Stomach (tissue), 9 donors: ENCODE data around the gene GNPNAT1. TPM values are rescaled to one million over a fixed set of nuclear protein-coding genes. Genes with fewer than 3 reads are reported as not detected.

ENCODE experiments used
- DNase-seq, 2 donors: peaks; one replicate each; pipeline versions ENCODE4 v3.0.0 to v3.0.0-alpha.2; 2013 to 2019
- H3K27ac ChIP-seq, 5 donors: fragments of 200-600 bp in 4 of 5; sonication (generic) in 4 of 5; one replicate each; pipeline ENCODE4 v1.5.1; 2013 to 2019; ENCODE audit warnings: mild to moderate bottlenecking in 1 of 5, moderate library complexity in 1 of 5
- H3K27me3 ChIP-seq, 3 donors: fragments of 200-600 bp; sonication (generic); one replicate each; pipeline ENCODE4 v1.5.1; 2017 to 2019; ENCODE audit warnings: mixed run types in 1 of 3
- H3K36me3 ChIP-seq, 4 donors: fragments of 200-600 bp; sonication (generic); 1 replicate in 3 of 4; 2 replicates in 1 of 4; pipeline ENCODE4 v1.5.1; 2016 to 2019
- H3K4me1 ChIP-seq, 4 donors: fragments of 200-600 bp; sonication (generic); one replicate each; pipeline ENCODE4 v1.5.1; 2016 to 2019
- H3K4me3 ChIP-seq, 4 donors: fragments of 200-600 bp; sonication (generic) in 3 of 4; one replicate each; pipeline ENCODE4 v1.5.1; 2016 to 2019; ENCODE audit warnings: mild to moderate bottlenecking in 1 of 4
- H3K9me3 ChIP-seq, 4 donors: fragments of 200-600 bp; sonication (generic); one replicate each; pipeline ENCODE4 v1.5.1; 2016 to 2019
- EP300 ChIP-seq: sonication (generic); formaldehyde crosslinking; IDR thresholded peaks from one replicate; pipeline ENCODE4 v1.6.1; 2017; ENCODE audit warnings: antibody characterized with exemption
- POLR2A ChIP-seq, 4 donors: fragments of 450-650 bp; IDR thresholded peaks; one replicate each; pipeline ENCODE4 v1.6.1; 2016; ENCODE audit warnings: antibody characterized with exemption in 4 of 4, control low read depth in 2 of 4, mild to moderate bottlenecking in 1 of 4, moderate library complexity in 1 of 4
- POLR2AphosphoS5 ChIP-seq, 3 donors: sonication (generic); formaldehyde crosslinking; IDR thresholded peaks; one replicate each; pipeline ENCODE4 v1.6.1; 2016; ENCODE audit warnings: antibody characterized with exemption in 3 of 3
- WGBS, 5 donors: extraction: QIAGEN DNeasy Blood & Tissue Kit in 3 of 5; methylation state at CpG; one replicate each; pipeline versions ENCODE4 v1.1.5 to v1.1.7; 2013 to 2018; 5-methylcytosine and 5-hydroxymethylcytosine counted together
- intact Hi-C: fragments of 100-400 bp; cut with DNase I; formaldehyde crosslinking; loops from one replicate; pipeline ENCODE4 v1.15.1; 2023; ENCODE audit warnings: low total_unique reads
- polyA plus RNA-seq, 3 donors: library from polyadenylated mRNA; stranded (reverse); fragments of 200-250 nt; gene quantifications; one replicate each; pipeline ENCODE4 v1.2.3, GENCODE V29; 2013
- total RNA-seq, 5 donors: library from RNA; depleted of rRNA; stranded (reverse); fragments of >200 nt; gene quantifications; one replicate each; pipeline versions ENCODE4 v1.1.0 to v1.2.3, GENCODE V29; 2014 to 2016
- TF ChIP-seq, protein P1 (sequence below), 7 experiments: fragments of 450-650 bp in 4 of 7; fragments of 200-600 bp in 3 of 7; sonication (generic) in 3 of 7; IDR thresholded peaks; one replicate each; pipeline ENCODE4 v1.5.1; 2016 to 2019; ENCODE audit warnings: antibody characterized with exemption in 7 of 7, control low read depth in 2 of 7, mild to moderate bottlenecking in 1 of 7
- donor health status: healthy with polysubstance abuse.
- donor health status: Bipolar disorder and iron deficiency.
- donor health status: healthy.

Gene GNPNAT1
- total and polyA plus RNA-seq, 8 donors = 7.6 to 76.8 (median 25.0) TPM

GRCh38 chr14:52836063-52836462 is 44.7 kb upstream of the GNPNAT1 start:
- DNase-seq = no peak
- no peak overlapping the region for H3K27ac ChIP-seq
- intact Hi-C loops = no loop called here
- no peaks in the 10 kb centered on the region for H3K36me3 ChIP-seq
- H3K4me1 ChIP-seq = peaks cover 0 to 5% (median 2%) of the 10 kb centered on the region in 4 donors
- no peaks in the 10 kb centered on the region for H3K9me3 ChIP-seq
- no peak overlapping the region for H3K4me3 ChIP-seq
- H3K27me3 ChIP-seq = no peaks in the 10 kb centered on the region
- TF ChIP-seq EP300 (no peak), POLR2AphosphoS5 (IDR thresholded peaks at IDR 0.05) (no peak), POLR2A (IDR thresholded peaks at IDR 0.05) (no peak)
- TF ChIP-seq, protein P1, sequence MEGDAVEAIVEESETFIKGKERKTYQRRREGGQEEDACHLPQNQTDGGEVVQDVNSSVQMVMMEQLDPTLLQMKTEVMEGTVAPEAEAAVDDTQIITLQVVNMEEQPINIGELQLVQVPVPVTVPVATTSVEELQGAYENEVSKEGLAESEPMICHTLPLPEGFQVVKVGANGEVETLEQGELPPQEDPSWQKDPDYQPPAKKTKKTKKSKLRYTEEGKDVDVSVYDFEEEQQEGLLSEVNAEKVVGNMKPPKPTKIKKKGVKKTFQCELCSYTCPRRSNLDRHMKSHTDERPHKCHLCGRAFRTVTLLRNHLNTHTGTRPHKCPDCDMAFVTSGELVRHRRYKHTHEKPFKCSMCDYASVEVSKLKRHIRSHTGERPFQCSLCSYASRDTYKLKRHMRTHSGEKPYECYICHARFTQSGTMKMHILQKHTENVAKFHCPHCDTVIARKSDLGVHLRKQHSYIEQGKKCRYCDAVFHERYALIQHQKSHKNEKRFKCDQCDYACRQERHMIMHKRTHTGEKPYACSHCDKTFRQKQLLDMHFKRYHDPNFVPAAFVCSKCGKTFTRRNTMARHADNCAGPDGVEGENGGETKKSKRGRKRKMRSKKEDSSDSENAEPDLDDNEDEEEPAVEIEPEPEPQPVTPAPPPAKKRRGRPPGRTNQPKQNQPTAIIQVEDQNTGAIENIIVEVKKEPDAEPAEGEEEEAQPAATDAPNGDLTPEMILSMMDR (IDR thresholded peaks at IDR 0.05) = no peak
- WGBS, 5 donors = 87 to 94% (median 93%) methylated on average over 9 of the region's 9 CpGs

DNA sequence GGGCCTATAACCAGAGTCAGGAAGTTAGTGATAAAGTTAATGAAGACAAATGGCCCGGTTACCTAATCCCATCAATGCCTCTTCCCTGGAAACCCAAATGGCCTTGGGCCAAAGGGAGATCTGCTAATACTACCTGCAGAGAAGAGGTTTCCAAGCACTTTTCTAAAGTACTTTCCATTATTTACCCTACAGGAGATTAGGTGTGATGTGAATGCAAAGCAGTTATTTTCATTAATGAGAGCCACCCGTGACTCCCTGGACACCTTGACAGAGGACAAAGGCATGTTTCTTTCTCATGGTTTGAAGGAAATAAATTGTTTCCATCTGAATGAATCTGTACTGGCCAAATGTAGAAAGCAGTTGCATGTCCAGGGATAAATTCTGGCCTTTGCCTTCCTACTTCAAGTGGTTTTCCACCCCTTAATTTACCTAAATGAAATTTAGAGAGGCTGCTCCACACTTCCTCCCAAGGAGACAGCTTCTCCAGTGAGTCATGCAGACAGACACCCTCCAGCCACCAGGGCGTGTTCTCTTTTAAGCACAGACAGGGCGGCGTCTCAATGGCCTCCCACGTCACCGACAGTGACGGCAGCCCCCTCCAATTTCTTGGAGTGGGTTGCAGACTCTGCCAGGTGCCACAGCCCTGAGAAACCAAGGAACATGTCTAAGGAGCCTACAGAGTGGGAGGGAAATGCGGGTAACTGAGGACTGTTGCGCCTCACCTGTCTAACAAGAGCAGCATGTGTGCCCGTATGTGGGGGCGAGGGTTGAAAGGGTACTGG is 43.9 kb upstream of the GNPNAT1 start:
- H3K9me3 ChIP-seq = no peaks in the 10 kb centered on the region
- peak in 1 of 2 donors; percentile 50 for DNase-seq
- intact Hi-C loops = no loop called here

GRCh38 chr14:52834440-52834842 is 43.0 kb upstream of the GNPNAT1 start:
- H3K9me3 ChIP-seq = no peaks in the 10 kb centered on the region
- no peaks in the 10 kb centered on the region for H3K4me1 ChIP-seq
- peak in 1 of 2 donors; percentile 47 for DNase-seq
- no peaks in the 10 kb centered on the region for H3K27me3 ChIP-seq
- intact Hi-C loops = no loop called here
- H3K27ac ChIP-seq = no peak overlapping the region
- H3K36me3 ChIP-seq = no peaks in the 10 kb centered on the region
- no peak for TF ChIP-seq POLR2A (IDR thresholded peaks at IDR 0.05)
- TF ChIP-seq, protein P1 (IDR thresholded peaks at IDR 0.05) = no peak
- TF ChIP-seq EP300 = no peak
- TF ChIP-seq POLR2AphosphoS5 (IDR thresholded peaks at IDR 0.05) = no peak
- H3K4me3 ChIP-seq = no peak overlapping the region
- 61 to 81% (median 74%) methylated on average over 1 of the region's 1 CpG for WGBS, 5 donors

More for the DNA sequence above, 43.9 kb upstream of the GNPNAT1 start:
- 80 to 87% (median 84%) methylated on average over 12 of the region's 12 CpGs for WGBS, 5 donors
- H3K27me3 ChIP-seq = no peaks in the 10 kb centered on the region
- no peaks in the 10 kb centered on the region for H3K36me3 ChIP-seq
- TF ChIP-seq POLR2A (IDR thresholded peaks at IDR 0.05) = no peak
- TF ChIP-seq, protein P1 (IDR thresholded peaks at IDR 0.05) = no peak
- no peak for TF ChIP-seq POLR2AphosphoS5 (IDR thresholded peaks at IDR 0.05)
- TF ChIP-seq EP300 = no peak
- H3K27ac ChIP-seq = no peak overlapping the region
- no peak overlapping the region for H3K4me3 ChIP-seq
- no peaks in the 10 kb centered on the region for H3K4me1 ChIP-seq

DNA sequence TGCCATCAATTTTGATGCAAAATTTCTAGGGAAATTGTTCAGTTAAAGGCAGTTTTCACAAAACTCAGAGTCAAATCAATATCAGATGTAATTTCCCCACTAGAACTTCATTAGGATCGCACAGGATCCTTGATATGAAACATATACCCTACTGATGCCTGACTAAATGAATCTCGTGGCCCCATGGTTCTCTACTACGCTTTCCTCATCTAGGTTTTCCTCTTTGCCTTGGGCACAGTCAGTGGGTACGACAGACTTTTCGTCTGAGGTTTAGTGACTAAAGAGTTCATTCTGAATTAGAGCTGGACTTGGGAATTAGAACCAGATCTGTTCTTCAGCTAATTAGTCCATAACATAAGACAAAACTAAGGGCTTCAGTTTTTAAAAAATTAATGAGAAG is 42.5 kb upstream of the GNPNAT1 start:
- Histone ChIP-seq H3K4me1 (no peaks in the 10 kb centered on the region), H3K9me3 (no peaks in the 10 kb centered on the region), H3K27me3 (no peaks in the 10 kb centered on the region), H3K27ac (no peak overlapping the region), H3K4me3 (no peak overlapping the region), H3K36me3 (no peaks in the 10 kb centered on the region)
- 91 to 98% (median 94%) methylated on average over 5 of the region's 5 CpGs for WGBS, 5 donors
- no peak for DNase-seq
- TF ChIP-seq, protein P1 (IDR thresholded peaks at IDR 0.05) = no peak
- TF ChIP-seq POLR2A (IDR thresholded peaks at IDR 0.05) (no peak), EP300 (no peak), POLR2AphosphoS5 (IDR thresholded peaks at IDR 0.05) (no peak)
- intact Hi-C loops = no loop called here
